Mesenchymal stem cell (in vitro differentiated cells and primary cell): Measurements from ENCODE around the gene LAMC2.

Experiments used
- DNase-seq: peaks from one replicate; pipeline ENCODE4 v3.0.0-alpha.2; 2013
- H2AFZ ChIP-seq: one replicate; pipeline ENCODE4 v1.6.1; 2013; ENCODE audit warnings: low read depth, mild to moderate bottlenecking, control low read depth, inconsistent platforms, low read length, moderate library complexity
- H2AK5ac ChIP-seq: 2 replicates; pipeline ENCODE4 v1.6.1; 2013; ENCODE audit warnings: low read length, moderate library complexity, mild to moderate bottlenecking, inconsistent platforms; ENCODE audit not compliant: severe bottlenecking
- H2BK120ac ChIP-seq: one replicate; pipeline ENCODE4 v1.6.1; 2013; ENCODE audit warnings: low read depth, mild to moderate bottlenecking, inconsistent platforms, low read length, moderate library complexity
- H2BK12ac ChIP-seq, 2 experiments: one replicate each; pipeline ENCODE4 v1.6.1; 2013; ENCODE audit warnings: inconsistent platforms in 2 of 2, low read length in 2 of 2, mild to moderate bottlenecking in 2 of 2, moderate library complexity in 2 of 2, control low read depth in 1 of 2
- H2BK15ac ChIP-seq: one replicate; pipeline ENCODE4 v1.6.1; 2013; ENCODE audit warnings: mild to moderate bottlenecking, low read depth, inconsistent platforms; ENCODE audit not compliant: poor library complexity, severe bottlenecking
- H2BK5ac ChIP-seq: 2 replicates; pipeline ENCODE4 v1.6.1; 2013; ENCODE audit warnings: low read depth, mild to moderate bottlenecking, low read length, control low read depth, inconsistent platforms; ENCODE audit not compliant: poor library complexity, severe bottlenecking
- H3K14ac ChIP-seq, 2 experiments: one replicate each; pipeline ENCODE4 v1.6.1; 2013; ENCODE audit warnings: inconsistent platforms in 2 of 2, low read length in 2 of 2, control low read depth in 1 of 2, mild to moderate bottlenecking in 1 of 2, moderate library complexity in 1 of 2
- H3K18ac ChIP-seq, 2 experiments: one replicate each; pipeline ENCODE4 v1.6.1; 2013; ENCODE audit warnings: inconsistent platforms in 2 of 2, low read length in 2 of 2, control low read depth in 1 of 2, low read depth in 1 of 2, mild to moderate bottlenecking in 1 of 2
- H3K23ac ChIP-seq, 2 experiments: one replicate each; pipeline ENCODE4 v1.6.1; 2013; ENCODE audit warnings: inconsistent platforms in 2 of 2, low read length in 2 of 2, mild to moderate bottlenecking in 2 of 2, moderate library complexity in 2 of 2, control low read depth in 1 of 2
- H3K27ac ChIP-seq: 2 replicates; pipeline ENCODE4 v1.5.1; 2013; ENCODE audit warnings: mild to moderate bottlenecking, moderate library complexity, low read length, control low read depth, inconsistent platforms; ENCODE audit not compliant: poor library complexity, severe bottlenecking
- H3K27me3 ChIP-seq, 2 experiments: 2 replicates each; pipeline versions ENCODE4 v1.6.1 to v1.7.0; 2013; ENCODE audit warnings: low read length in 2 of 2, mild to moderate bottlenecking in 2 of 2, moderate library complexity in 2 of 2, control low read depth in 1 of 2, inconsistent platforms in 1 of 2; ENCODE audit not compliant: control insufficient read depth in 1 of 2, insufficient read depth in 1 of 2
- H3K36me3 ChIP-seq, 2 experiments: 2 replicates each; pipeline versions ENCODE4 v1.6.1 to v1.7.0; 2013; ENCODE audit warnings: low read length in 2 of 2, control low read depth in 1 of 2, inconsistent platforms in 1 of 2, low read depth in 1 of 2, mild to moderate bottlenecking in 1 of 2; ENCODE audit not compliant: insufficient read depth in 2 of 2, control insufficient read depth in 1 of 2
- H3K4ac ChIP-seq, 2 experiments: one replicate each; pipeline ENCODE4 v1.6.1; 2013; ENCODE audit warnings: inconsistent platforms in 2 of 2, low read length in 2 of 2, mild to moderate bottlenecking in 2 of 2, moderate library complexity in 2 of 2, control low read depth in 1 of 2, low read depth in 1 of 2
- H3K4me1 ChIP-seq: 2 replicates; pipeline ENCODE4 v1.6.1; 2013; ENCODE audit warnings: low read depth, low read length, control low read depth; ENCODE audit not compliant: control insufficient read depth, insufficient read depth
- H3K4me2 ChIP-seq: 2 replicates; pipeline ENCODE4 v1.6.1; 2013; ENCODE audit warnings: low read length, mild to moderate bottlenecking, inconsistent platforms; ENCODE audit not compliant: poor library complexity, severe bottlenecking
- H3K4me3 ChIP-seq, 2 experiments: 2 replicates each; pipeline versions ENCODE4 v1.5.1 to v1.7.0; 2013; ENCODE audit warnings: low read length in 2 of 2, mild to moderate bottlenecking in 2 of 2, control low read depth in 1 of 2, low read depth in 1 of 2; ENCODE audit not compliant: insufficient read depth in 1 of 2
- H3K79me1 ChIP-seq: replicated peaks from 2 replicates; pipeline ENCODE4 v1.6.1; 2013; ENCODE audit warnings: mild to moderate bottlenecking, control low read depth, low read length, inconsistent platforms; ENCODE audit not compliant: poor library complexity, severe bottlenecking
- H3K9ac ChIP-seq: 2 replicates; pipeline ENCODE4 v1.7.0; 2013; ENCODE audit warnings: mild to moderate bottlenecking, low read length, moderate library complexity
- H3K9me3 ChIP-seq: 2 replicates; pipeline ENCODE4 v1.7.0; 2013; ENCODE audit warnings: mild to moderate bottlenecking, low read length; ENCODE audit not compliant: control insufficient read depth
- H4K8ac ChIP-seq: one replicate; pipeline ENCODE4 v1.6.1; 2013; ENCODE audit warnings: inconsistent platforms, mild to moderate bottlenecking, low read length, moderate library complexity
- H4K91ac ChIP-seq: one replicate; pipeline ENCODE4 v1.6.1; 2013; ENCODE audit warnings: mild to moderate bottlenecking, low read length, inconsistent platforms
- WGBS: methylation state at CpG from one replicate; pipeline ENCODE4 v1.1.7; 2013; ENCODE audit warnings: mixed read lengths; 5-methylcytosine and 5-hydroxymethylcytosine counted together

Gene LAMC2

DNA sequence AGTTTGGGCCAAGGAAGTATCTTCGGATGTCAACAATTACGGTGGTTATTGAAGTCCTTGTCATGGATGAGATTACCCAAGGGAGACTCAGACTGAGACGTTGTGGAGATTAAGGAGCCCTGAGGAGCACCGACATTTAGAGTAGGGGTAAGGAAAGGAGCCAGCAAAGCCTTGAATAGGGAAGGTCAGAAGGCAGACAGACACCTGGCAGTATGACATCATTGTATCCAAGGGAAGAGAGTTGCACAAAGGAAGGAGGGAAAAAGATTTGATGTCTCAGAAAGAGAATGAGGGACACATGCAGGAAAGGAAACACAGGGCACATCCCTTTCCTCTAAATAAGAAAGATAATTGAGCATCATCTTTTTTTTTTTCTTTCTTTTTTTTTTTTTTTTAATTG is 11.7 kb downstream of the LAMC2 start:
- Histone ChIP-seq H3K14ac (no peak overlapping the region), H2BK120ac (no peak overlapping the region), H3K27ac (no peak overlapping the region), H3K9me3 (no peaks in the 10 kb centered on the region), H2AFZ (no peak overlapping the region), H4K91ac (no peak overlapping the region), H2BK12ac (no peak overlapping the region), H3K23ac (no peak overlapping the region), H2BK5ac (no peak overlapping the region), H4K8ac (no peak overlapping the region), H2AK5ac (no peak overlapping the region), H3K4me2 (no peak overlapping the region), H3K4ac (no peak overlapping the region), H3K27me3 (no peaks in the 10 kb centered on the region), H3K9ac (peak overlapping the region; percentile 54), H3K4me3 (no peak overlapping the region), H3K4me1 (peaks cover 7% of the 10 kb centered on the region), H3K18ac (no peak overlapping the region), H3K79me1 (no peaks in the 10 kb centered on the region), H3K36me3 (no peaks in the 10 kb centered on the region), H2BK15ac (no peak overlapping the region)
- WGBS, result 82% methylated on average over 4 of the region's 4 CpGs
- no peak for DNase-seq

GRCh38 chr1:183198463-183198862 is 12.4 kb downstream of the LAMC2 start:
- Histone ChIP-seq H3K9ac (peak overlapping the region; percentile 69), H2BK15ac (no peak overlapping the region), H2AK5ac (no peak overlapping the region), H3K79me1 (no peaks in the 10 kb centered on the region), H3K4ac (no peak overlapping the region), H2AFZ (no peak overlapping the region), H3K9me3 (no peaks in the 10 kb centered on the region), H4K91ac (no peak overlapping the region), H3K36me3 (no peaks in the 10 kb centered on the region), H3K18ac (no peak overlapping the region), H3K14ac (no peak overlapping the region), H2BK120ac (no peak overlapping the region), H3K4me3 (no peak overlapping the region), H3K27me3 (no peaks in the 10 kb centered on the region), H2BK12ac (peak overlapping the region in 1 of 2 experiments; percentile 8), H3K23ac (peak overlapping the region in 1 of 2 experiments; percentile 81), H3K27ac (no peak overlapping the region), H2BK5ac (no peak overlapping the region), H3K4me2 (no peak overlapping the region), H3K4me1 (peaks cover 7% of the 10 kb centered on the region), H4K8ac (no peak overlapping the region)
- DNase-seq, result peak; percentile 66
- 86% methylated on average over 9 of the region's 9 CpGs for WGBS

DNA sequence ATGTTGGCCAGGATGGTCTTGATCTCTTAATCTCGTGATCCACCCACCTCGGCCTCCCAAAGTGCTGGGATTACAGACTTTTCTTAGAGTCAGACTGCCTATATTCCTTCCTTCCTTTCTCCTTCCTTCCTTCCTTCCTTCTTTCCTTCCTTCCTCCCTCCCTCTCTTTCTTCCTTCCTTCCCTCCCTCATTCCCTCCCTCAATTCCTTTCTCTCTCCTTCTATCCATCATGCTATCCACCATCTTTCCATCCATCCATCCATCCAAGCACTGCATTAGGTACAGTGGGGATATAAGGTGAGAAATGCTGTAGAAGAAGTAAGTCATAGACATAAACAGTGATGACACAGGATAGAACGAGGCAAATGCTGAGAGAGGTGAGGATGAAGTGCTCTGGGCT is 13.2 kb downstream of the LAMC2 start:
- no peak for DNase-seq
- Histone ChIP-seq H4K91ac (no peak overlapping the region), H3K14ac (no peak overlapping the region), H4K8ac (no peak overlapping the region), H3K4me1 (peaks cover 7% of the 10 kb centered on the region), H3K4me3 (no peak overlapping the region), H3K9ac (no peak overlapping the region), H3K27ac (no peak overlapping the region), H3K27me3 (no peaks in the 10 kb centered on the region), H3K36me3 (no peaks in the 10 kb centered on the region), H2BK120ac (no peak overlapping the region), H2BK15ac (no peak overlapping the region), H3K9me3 (no peaks in the 10 kb centered on the region), H3K23ac (no peak overlapping the region), H3K18ac (no peak overlapping the region), H3K79me1 (no peaks in the 10 kb centered on the region), H3K4me2 (no peak overlapping the region), H2AK5ac (no peak overlapping the region), H2BK12ac (no peak overlapping the region), H3K4ac (no peak overlapping the region), H2BK5ac (no peak overlapping the region), H2AFZ (no peak overlapping the region)
- 92% methylated on average over 3 of the region's 3 CpGs for WGBS

DNA sequence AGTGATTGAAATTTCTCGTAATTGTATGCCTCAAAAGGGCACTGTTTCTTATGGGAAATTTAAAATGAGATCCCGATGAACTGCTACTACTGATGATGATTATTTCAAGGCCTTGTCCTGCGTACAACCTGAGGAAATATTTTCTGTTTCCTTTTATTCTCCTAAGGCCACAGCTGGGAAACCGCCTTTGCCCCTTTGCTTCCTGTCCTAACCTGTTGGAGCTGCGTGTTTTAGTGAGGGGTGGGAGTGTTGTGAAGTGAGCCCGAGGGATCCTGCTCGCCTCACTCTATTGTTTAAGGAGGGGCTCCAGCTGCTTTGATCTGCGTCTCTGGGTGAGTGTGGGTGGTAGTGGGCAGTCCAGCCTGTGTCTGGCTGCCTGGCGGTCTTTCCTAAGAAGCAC is 14.4 kb downstream of the LAMC2 start:
- no peaks in the 10 kb centered on the region for H3K36me3 ChIP-seq
- H3K27ac ChIP-seq, result no peak overlapping the region
- H2AFZ ChIP-seq, result no peak overlapping the region
- 87% methylated on average over 7 of the region's 9 CpGs for WGBS
- H2AK5ac ChIP-seq, result no peak overlapping the region
- H3K4me1 ChIP-seq, result peaks cover 3% of the 10 kb centered on the region
- no peak overlapping the region for H3K14ac ChIP-seq
- no peak overlapping the region for H2BK12ac ChIP-seq
- no peak overlapping the region for H4K8ac ChIP-seq
- no peak overlapping the region for H3K9ac ChIP-seq
- no peak overlapping the region for H3K4me3 ChIP-seq
- DNase-seq, result no peak
- no peak overlapping the region for H2BK120ac ChIP-seq
- H3K9me3 ChIP-seq, result no peaks in the 10 kb centered on the region
- no peaks in the 10 kb centered on the region for H3K79me1 ChIP-seq
- no peak overlapping the region for H3K18ac ChIP-seq
- no peak overlapping the region for H2BK5ac ChIP-seq
- no peak overlapping the region for H2BK15ac ChIP-seq
- no peak overlapping the region for H3K4me2 ChIP-seq
- no peaks in the 10 kb centered on the region for H3K27me3 ChIP-seq
- H3K23ac ChIP-seq, result no peak overlapping the region
- H3K4ac ChIP-seq, result no peak overlapping the region
- H4K91ac ChIP-seq, result no peak overlapping the region
